Parathyroid adenoma (tissue), 2 donors: Measurements from ENCODE around the gene COL4A1.

Source experiments
- H2AFZ ChIP-seq: fragments of 300-600 bp; sonication (generic); one replicate; pipeline ENCODE4 v1.7.0; 2017; ENCODE audit warnings: antibody characterized with exemption, mild to moderate bottlenecking
- H3K27ac ChIP-seq: fragments of 300-600 bp; sonication (generic); one replicate; pipeline ENCODE4 v1.7.0; 2017
- H3K27me3 ChIP-seq: fragments of 300-600 bp; sonication (generic); one replicate; pipeline ENCODE4 v1.7.0; 2017; ENCODE audit warnings: low read length; ENCODE audit not compliant: control insufficient read depth, insufficient read depth
- H3K36me3 ChIP-seq: fragments of 300-600 bp; sonication (generic); one replicate; pipeline ENCODE4 v1.7.0; 2017; ENCODE audit warnings: low read length; ENCODE audit not compliant: control insufficient read depth, insufficient read depth
- H3K4me1 ChIP-seq: fragments of 300-600 bp; sonication (generic); one replicate; pipeline ENCODE4 v1.7.0; 2017; ENCODE audit warnings: control low read depth
- H3K4me2 ChIP-seq: fragments of 300-600 bp; sonication (generic); one replicate; pipeline ENCODE4 v1.7.0; 2017; ENCODE audit warnings: low read length
- H3K4me3 ChIP-seq: fragments of 300-600 bp; sonication (generic); one replicate; pipeline ENCODE4 v1.7.0; 2017; ENCODE audit warnings: low read depth, low read length
- H3K79me2 ChIP-seq: fragments of 300-600 bp; sonication (generic); one replicate; pipeline ENCODE4 v1.7.0; 2017; ENCODE audit warnings: control low read depth
- H3K9ac ChIP-seq: fragments of 300-600 bp; sonication (generic); one replicate; pipeline ENCODE4 v1.7.0; 2017; ENCODE audit warnings: mild to moderate bottlenecking
- H3K9me3 ChIP-seq: fragments of 300-600 bp; sonication (generic); one replicate; pipeline ENCODE4 v1.7.0; 2017; ENCODE audit warnings: low read length; ENCODE audit not compliant: control insufficient read depth
- TF ChIP-seq, protein P1 (sequence below): fragments of 300-600 bp; sonication (generic); IDR thresholded peaks from one replicate; pipeline ENCODE4 v1.7.0; 2017; ENCODE audit warnings: antibody characterized with exemption, mild to moderate bottlenecking
- donor health status: primary hyperparathyroidism.

COL4A1 gene

DNA sequence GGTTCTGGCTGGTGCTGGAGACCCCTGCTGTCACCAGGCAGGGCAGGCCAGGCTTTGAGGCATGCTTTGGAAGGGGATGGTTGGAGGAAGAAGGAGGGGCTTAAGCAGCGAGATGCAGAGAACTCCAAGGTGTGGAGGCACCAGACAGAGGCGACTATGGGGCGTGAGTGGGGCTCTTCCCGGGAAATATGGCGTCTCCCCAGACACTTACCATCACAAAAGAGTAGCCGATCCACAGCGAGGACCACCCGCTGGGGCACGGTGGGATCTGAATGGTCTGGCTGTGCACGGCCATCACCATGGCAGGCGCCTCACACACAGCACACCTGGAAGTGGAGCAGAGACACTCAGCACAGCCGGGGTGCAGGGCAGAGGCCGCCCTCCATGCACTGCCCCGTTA is 151.9 kb downstream of the COL4A1 start:
- Histone ChIP-seq H3K4me1 (no peaks in the 10 kb centered on the region), H3K27me3 (no peaks in the 10 kb centered on the region), H3K4me2 (no peak overlapping the region), H3K9ac (no peak overlapping the region), H3K27ac (no peak overlapping the region), H3K36me3 (no peaks in the 10 kb centered on the region), H3K9me3 (no peaks in the 10 kb centered on the region), H3K4me3 (no peak overlapping the region), H2AFZ (no peak overlapping the region), H3K79me2 (no peaks in the 10 kb centered on the region)
- TF ChIP-seq, protein P1, sequence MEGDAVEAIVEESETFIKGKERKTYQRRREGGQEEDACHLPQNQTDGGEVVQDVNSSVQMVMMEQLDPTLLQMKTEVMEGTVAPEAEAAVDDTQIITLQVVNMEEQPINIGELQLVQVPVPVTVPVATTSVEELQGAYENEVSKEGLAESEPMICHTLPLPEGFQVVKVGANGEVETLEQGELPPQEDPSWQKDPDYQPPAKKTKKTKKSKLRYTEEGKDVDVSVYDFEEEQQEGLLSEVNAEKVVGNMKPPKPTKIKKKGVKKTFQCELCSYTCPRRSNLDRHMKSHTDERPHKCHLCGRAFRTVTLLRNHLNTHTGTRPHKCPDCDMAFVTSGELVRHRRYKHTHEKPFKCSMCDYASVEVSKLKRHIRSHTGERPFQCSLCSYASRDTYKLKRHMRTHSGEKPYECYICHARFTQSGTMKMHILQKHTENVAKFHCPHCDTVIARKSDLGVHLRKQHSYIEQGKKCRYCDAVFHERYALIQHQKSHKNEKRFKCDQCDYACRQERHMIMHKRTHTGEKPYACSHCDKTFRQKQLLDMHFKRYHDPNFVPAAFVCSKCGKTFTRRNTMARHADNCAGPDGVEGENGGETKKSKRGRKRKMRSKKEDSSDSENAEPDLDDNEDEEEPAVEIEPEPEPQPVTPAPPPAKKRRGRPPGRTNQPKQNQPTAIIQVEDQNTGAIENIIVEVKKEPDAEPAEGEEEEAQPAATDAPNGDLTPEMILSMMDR = no peak

DNA sequence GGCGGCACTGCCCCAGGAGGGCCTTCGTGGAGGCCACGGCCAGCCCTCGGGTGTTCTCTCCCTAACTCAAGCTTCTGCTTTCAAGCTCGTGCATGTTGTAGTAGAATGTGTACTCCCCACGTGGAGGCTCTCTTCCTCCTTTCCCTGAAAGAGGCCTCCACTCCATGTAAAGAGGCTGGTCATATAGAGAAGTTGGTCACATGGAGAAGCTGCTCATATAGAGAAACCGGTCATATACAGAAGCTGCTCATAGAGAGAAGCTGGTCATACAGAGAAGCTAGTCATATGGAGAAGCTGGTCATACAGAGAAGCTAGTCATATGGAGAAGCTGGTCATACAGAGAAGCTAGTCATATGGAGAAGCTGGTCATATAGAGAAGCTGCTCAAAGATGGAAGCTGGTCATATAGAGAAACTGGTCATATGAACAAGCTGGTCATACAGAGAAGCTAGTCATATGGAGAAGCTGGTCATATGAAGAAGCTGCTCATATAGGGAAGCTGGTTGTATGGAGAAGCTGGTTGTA is 152.5 kb downstream of the COL4A1 start:
- H3K27me3 ChIP-seq = no peaks in the 10 kb centered on the region
- no peak overlapping the region for H3K4me2 ChIP-seq
- no peaks in the 10 kb centered on the region for H3K36me3 ChIP-seq
- H3K27ac ChIP-seq = no peak overlapping the region
- H3K4me3 ChIP-seq = no peak overlapping the region
- H3K79me2 ChIP-seq = no peaks in the 10 kb centered on the region
- TF ChIP-seq, protein P1 = no peak
- no peak overlapping the region for H2AFZ ChIP-seq
- no peak overlapping the region for H3K9ac ChIP-seq
- H3K9me3 ChIP-seq = no peaks in the 10 kb centered on the region
- H3K4me1 ChIP-seq = no peaks in the 10 kb centered on the region

DNA sequence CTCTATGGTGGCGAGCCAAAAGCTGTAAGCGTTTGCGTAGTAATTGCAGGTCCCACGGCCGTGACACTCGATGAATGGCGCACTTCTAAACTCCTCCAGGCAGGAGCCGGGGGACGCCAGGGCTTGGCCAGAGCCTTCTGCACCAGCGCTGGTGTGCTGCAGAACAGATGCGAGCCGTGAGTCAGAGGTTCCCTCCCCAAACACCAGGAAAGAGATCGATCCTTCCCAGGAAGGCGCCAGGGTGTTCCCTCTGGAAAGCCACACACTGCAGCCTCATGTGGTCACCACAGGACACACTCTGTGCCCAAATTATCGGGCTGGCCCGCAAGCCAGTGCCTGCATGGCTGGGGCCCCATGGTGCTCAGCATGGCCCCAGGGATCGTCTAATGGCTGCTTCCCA is 154.6 kb downstream of the COL4A1 start:
- Histone ChIP-seq H2AFZ (no peak overlapping the region), H3K36me3 (no peaks in the 10 kb centered on the region), H3K4me2 (no peak overlapping the region), H3K9ac (no peak overlapping the region), H3K4me3 (no peak overlapping the region), H3K79me2 (no peaks in the 10 kb centered on the region), H3K27me3 (no peaks in the 10 kb centered on the region), H3K9me3 (no peaks in the 10 kb centered on the region), H3K4me1 (no peaks in the 10 kb centered on the region), H3K27ac (no peak overlapping the region)
- TF ChIP-seq, protein P1 = no peak

DNA sequence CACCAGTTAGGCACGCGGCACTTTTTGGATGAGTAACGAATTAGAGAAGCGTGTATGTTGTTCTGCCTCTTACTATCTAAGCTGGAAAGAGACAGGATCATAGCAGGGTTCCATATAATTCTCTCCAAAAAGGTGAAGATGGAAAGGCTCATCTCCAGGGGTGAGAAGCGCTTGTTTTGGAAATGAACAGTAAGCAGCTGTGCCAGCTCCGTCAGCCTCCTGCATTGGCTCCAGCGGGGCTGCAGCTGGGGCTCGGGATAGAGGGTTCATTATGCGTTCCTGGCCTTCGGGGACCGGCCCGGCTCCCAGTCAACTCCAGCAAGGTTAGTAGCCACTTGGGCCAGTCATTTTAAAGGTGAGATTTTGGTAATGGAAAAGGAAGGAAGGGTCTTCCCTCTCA is 155.5 kb downstream of the COL4A1 start:
- Histone ChIP-seq H2AFZ (no peak overlapping the region), H3K4me3 (no peak overlapping the region), H3K79me2 (no peaks in the 10 kb centered on the region), H3K4me2 (no peak overlapping the region), H3K4me1 (no peaks in the 10 kb centered on the region), H3K9ac (no peak overlapping the region), H3K9me3 (no peaks in the 10 kb centered on the region), H3K27me3 (no peaks in the 10 kb centered on the region), H3K36me3 (no peaks in the 10 kb centered on the region), H3K27ac (no peak overlapping the region)
- TF ChIP-seq, protein P1 = no peak

DNA sequence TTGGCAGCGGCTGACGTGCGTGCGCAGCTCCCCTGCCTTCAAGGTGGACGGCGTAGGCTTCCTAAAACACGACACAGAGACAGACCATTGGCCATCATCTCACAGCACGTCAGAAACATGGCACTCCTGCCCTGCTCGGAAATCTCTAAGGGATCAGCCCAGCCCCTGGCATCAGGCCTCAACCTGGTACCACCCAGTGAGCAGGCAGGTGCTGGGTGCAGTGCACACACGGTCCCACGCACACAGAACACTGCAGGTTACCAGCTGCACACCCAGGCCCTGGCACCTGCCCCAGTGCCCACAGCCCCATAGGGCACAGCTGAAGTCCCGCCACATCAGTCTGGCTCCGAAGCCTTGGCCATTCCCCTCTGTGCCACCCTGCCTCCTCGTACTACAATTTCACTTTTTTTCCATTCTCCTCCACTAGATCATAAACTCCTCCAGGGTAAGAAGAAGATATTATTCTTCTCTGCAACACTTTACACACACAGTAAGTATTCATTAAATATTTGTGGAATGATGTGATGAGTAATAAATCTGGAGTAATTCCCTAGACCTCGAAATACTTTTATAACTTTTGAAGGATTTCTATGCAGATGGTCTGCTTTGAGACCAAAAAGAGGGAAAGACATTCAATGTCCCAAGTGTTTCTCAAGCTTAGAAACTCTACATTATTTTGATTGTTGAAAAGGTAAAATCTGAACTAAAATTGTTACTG is 156.4 kb downstream of the COL4A1 start:
- no peak overlapping the region for H3K4me3 ChIP-seq
- H3K27ac ChIP-seq = no peak overlapping the region
- H3K9ac ChIP-seq = no peak overlapping the region
- no peaks in the 10 kb centered on the region for H3K79me2 ChIP-seq
- H3K4me1 ChIP-seq = no peaks in the 10 kb centered on the region
- H3K4me2 ChIP-seq = no peak overlapping the region
- H3K36me3 ChIP-seq = no peaks in the 10 kb centered on the region
- H3K27me3 ChIP-seq = no peaks in the 10 kb centered on the region
- TF ChIP-seq, protein P1 = no peak
- H3K9me3 ChIP-seq = no peaks in the 10 kb centered on the region
- no peak overlapping the region for H2AFZ ChIP-seq
